PC-9 (cell line): ENCODE data around the gene ST6GALNAC6.

Experiments used
- CTCF ChIP-seq: fragments of 200-600 bp; sonication (generic); conservative IDR thresholded peaks from 2 replicates; pipeline ENCODE4 v1.6.1; 2017; ENCODE audit warnings: mixed run types, antibody characterized with exemption, mild to moderate bottlenecking, moderate library complexity
- EZH2 ChIP-seq: fragments of 200-600 bp; sonication (generic); IDR thresholded peaks from 2 replicates; pipeline ENCODE4 v1.8.0; 2017; ENCODE audit warnings: antibody characterized with exemption, low read depth

DNA sequence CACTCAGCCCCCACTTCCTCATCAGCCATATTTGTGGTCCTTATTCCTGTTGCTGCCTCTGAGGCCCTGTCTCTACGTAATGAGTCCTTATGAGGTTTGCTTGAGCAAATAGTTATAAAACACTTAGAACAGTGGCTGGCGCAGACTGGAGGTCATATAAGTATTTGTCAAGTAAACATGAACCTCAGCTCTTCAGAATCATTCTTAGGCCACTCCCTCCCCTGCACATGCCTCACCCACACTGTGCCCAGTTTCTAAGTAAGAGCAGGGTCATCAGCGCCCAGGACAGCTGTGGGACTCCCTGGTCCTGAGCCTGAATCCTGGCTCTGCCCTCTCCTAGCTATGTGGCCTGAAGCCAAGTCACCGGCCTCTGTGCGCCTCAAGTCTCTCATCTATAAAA lies 13.5 kb upstream of the ST6GALNAC6 start:
- TF ChIP-seq CTCF (no peak), EZH2 (no peak)
